Stimulated activated memory B cell treated with anti-CD40 and anti-IgM and Interleukin-4, amounts not matched to agents 10 μg/mL and 1 μg/mL and 100 μg/mL, for 72 hours (primary cell): Measurements from ENCODE around the gene SORCS3.

Experiments
- ATAC-seq: fragments of 150-1000 bp; cut with Tn5 transposase; 2 replicates; pipeline ENCODE4 v1.10.0; 2021
- H3K27ac Mint-ChIP-seq: one replicate; pipeline ENCODE4 v1.8.0; 2022; ENCODE audit warnings: mild to moderate bottlenecking, mixed read lengths
- H3K27me3 Mint-ChIP-seq: one replicate; pipeline ENCODE4 v1.8.0; 2022; ENCODE audit warnings: mixed read lengths
- H3K36me3 Mint-ChIP-seq: one replicate; pipeline ENCODE4 v1.8.0; 2022; ENCODE audit warnings: mixed read lengths
- H3K4me1 Mint-ChIP-seq: one replicate; pipeline ENCODE4 v1.8.0; 2022; ENCODE audit warnings: mixed read lengths
- H3K4me3 Mint-ChIP-seq: one replicate; pipeline ENCODE4 v1.8.0; 2022; ENCODE audit warnings: mild to moderate bottlenecking, moderate library complexity, mixed read lengths
- H3K9me3 Mint-ChIP-seq: one replicate; pipeline ENCODE4 v1.8.0; 2022; ENCODE audit warnings: mixed read lengths

The SORCS3 gene

GRCh38 chr10:104806801-104807200, 165.7 kb downstream of the SORCS3 start:
- H3K9me3 Mint-ChIP-seq = no peaks in the 10 kb centered on the region
- no peaks in the 10 kb centered on the region for H3K36me3 Mint-ChIP-seq
- no peak overlapping the region for H3K4me3 Mint-ChIP-seq
- no peaks in the 10 kb centered on the region for H3K27me3 Mint-ChIP-seq
- no peak for ATAC-seq
- no peak overlapping the region for H3K27ac Mint-ChIP-seq
- no peaks in the 10 kb centered on the region for H3K4me1 Mint-ChIP-seq

- no peaks in the 10 kb centered on the region for H3K9me3 Mint-ChIP-seq
- no peaks in the 10 kb centered on the region for H3K36me3 Mint-ChIP-seq
- no peak overlapping the region for H3K27ac Mint-ChIP-seq
- no peak overlapping the region for H3K4me3 Mint-ChIP-seq
- no peaks in the 10 kb centered on the region for H3K4me1 Mint-ChIP-seq
- no peak for ATAC-seq
- no peaks in the 10 kb centered on the region for H3K27me3 Mint-ChIP-seq
These were observed 166.7 kb downstream of the SORCS3 start for GRCh38 chr10:104807581-104808310.

- Mint-ChIP-seq H3K27ac (no peak overlapping the region), H3K4me3 (no peak overlapping the region), H3K9me3 (no peaks in the 10 kb centered on the region), H3K27me3 (no peaks in the 10 kb centered on the region), H3K4me1 (no peaks in the 10 kb centered on the region), H3K36me3 (no peaks in the 10 kb centered on the region)
- no peak for ATAC-seq
These were observed 168.4 kb downstream of the SORCS3 start for GRCh38 chr10:104809288-104810090.

GRCh38 chr10:104811166-104811565, 170.1 kb downstream of the SORCS3 start:
- Mint-ChIP-seq H3K4me3 (no peak overlapping the region), H3K4me1 (no peaks in the 10 kb centered on the region), H3K27me3 (no peaks in the 10 kb centered on the region), H3K27ac (no peak overlapping the region), H3K36me3 (no peaks in the 10 kb centered on the region), H3K9me3 (no peaks in the 10 kb centered on the region)
- ATAC-seq = no peak

- Mint-ChIP-seq H3K4me3 (no peak overlapping the region), H3K36me3 (no peaks in the 10 kb centered on the region), H3K4me1 (no peaks in the 10 kb centered on the region), H3K9me3 (no peaks in the 10 kb centered on the region), H3K27me3 (no peaks in the 10 kb centered on the region), H3K27ac (no peak overlapping the region)
- no peak for ATAC-seq
These were observed 175.4 kb downstream of the SORCS3 start for GRCh38 chr10:104816501-104816900.

- no peak for ATAC-seq
- H3K9me3 Mint-ChIP-seq = peaks cover 3% of the 10 kb centered on the region
- H3K36me3 Mint-ChIP-seq = no peaks in the 10 kb centered on the region
These were observed 178.6 kb downstream of the SORCS3 start for GRCh38 chr10:104819731-104820130.

GRCh38 chr10:104822088-104822487, 181.0 kb downstream of the SORCS3 start:
- ATAC-seq = no peak
- Mint-ChIP-seq H3K9me3 (peaks cover 3% of the 10 kb centered on the region), H3K36me3 (no peaks in the 10 kb centered on the region), H3K4me3 (no peak overlapping the region), H3K27ac (no peak overlapping the region), H3K27me3 (no peaks in the 10 kb centered on the region), H3K4me1 (no peaks in the 10 kb centered on the region)

More at GRCh38 chr10:104819731-104820130, 178.6 kb downstream of the SORCS3 start:
- Mint-ChIP-seq H3K4me1 (no peaks in the 10 kb centered on the region), H3K4me3 (no peak overlapping the region), H3K27ac (no peak overlapping the region), H3K27me3 (no peaks in the 10 kb centered on the region)

- Mint-ChIP-seq H3K27ac (no peak overlapping the region), H3K27me3 (no peaks in the 10 kb centered on the region), H3K4me1 (no peaks in the 10 kb centered on the region), H3K4me3 (no peak overlapping the region), H3K36me3 (no peaks in the 10 kb centered on the region), H3K9me3 (peaks cover 5% of the 10 kb centered on the region)
- no peak for ATAC-seq
These were observed 183.4 kb downstream of the SORCS3 start for GRCh38 chr10:104824380-104825006.

GRCh38 chr10:104831272-104831671, 190.2 kb downstream of the SORCS3 start:
- Mint-ChIP-seq H3K36me3 (no peaks in the 10 kb centered on the region), H3K27me3 (no peaks in the 10 kb centered on the region)
- ATAC-seq = no peak

GRCh38 chr10:104834580-104834979, 193.5 kb downstream of the SORCS3 start:
- Mint-ChIP-seq H3K36me3 (no peaks in the 10 kb centered on the region), H3K4me3 (no peak overlapping the region), H3K4me1 (no peaks in the 10 kb centered on the region), H3K27me3 (no peaks in the 10 kb centered on the region), H3K9me3 (peaks cover 2% of the 10 kb centered on the region), H3K27ac (no peak overlapping the region)
- ATAC-seq = no peak

More at GRCh38 chr10:104831272-104831671, 190.2 kb downstream of the SORCS3 start:
- H3K27ac Mint-ChIP-seq = no peak overlapping the region
- no peaks in the 10 kb centered on the region for H3K4me1 Mint-ChIP-seq
- H3K9me3 Mint-ChIP-seq = peaks cover 4% of the 10 kb centered on the region
- H3K4me3 Mint-ChIP-seq = no peak overlapping the region

GRCh38 chr10:104835422-104835821, 194.3 kb downstream of the SORCS3 start:
- no peaks in the 10 kb centered on the region for H3K36me3 Mint-ChIP-seq
- no peaks in the 10 kb centered on the region for H3K4me1 Mint-ChIP-seq
- H3K9me3 Mint-ChIP-seq = no peaks in the 10 kb centered on the region
- no peak for ATAC-seq
- no peak overlapping the region for H3K4me3 Mint-ChIP-seq
- H3K27me3 Mint-ChIP-seq = no peaks in the 10 kb centered on the region
- no peak overlapping the region for H3K27ac Mint-ChIP-seq

GRCh38 chr10:104842704-104843103, 201.6 kb downstream of the SORCS3 start:
- H3K27me3 Mint-ChIP-seq = no peaks in the 10 kb centered on the region
- H3K36me3 Mint-ChIP-seq = no peaks in the 10 kb centered on the region
- H3K9me3 Mint-ChIP-seq = no peaks in the 10 kb centered on the region
- H3K27ac Mint-ChIP-seq = no peak overlapping the region
- H3K4me3 Mint-ChIP-seq = no peak overlapping the region
- H3K4me1 Mint-ChIP-seq = no peaks in the 10 kb centered on the region
- no peak for ATAC-seq

- ATAC-seq = no peak
- Mint-ChIP-seq H3K36me3 (no peaks in the 10 kb centered on the region), H3K4me1 (no peaks in the 10 kb centered on the region), H3K27ac (no peak overlapping the region), H3K4me3 (no peak overlapping the region), H3K27me3 (no peaks in the 10 kb centered on the region), H3K9me3 (no peaks in the 10 kb centered on the region)
These were observed 203.0 kb downstream of the SORCS3 start for GRCh38 chr10:104844073-104844472.

- no peak for ATAC-seq
These were observed 208.9 kb downstream of the SORCS3 start for GRCh38 chr10:104850023-104850422.

GRCh38 chr10:104867966-104868598, 227.0 kb downstream of the SORCS3 start:
- Mint-ChIP-seq H3K4me3 (no peak overlapping the region), H3K4me1 (no peaks in the 10 kb centered on the region), H3K27me3 (no peaks in the 10 kb centered on the region), H3K36me3 (no peaks in the 10 kb centered on the region), H3K9me3 (peaks cover 3% of the 10 kb centered on the region), H3K27ac (no peak overlapping the region)
- ATAC-seq = no peak

More at GRCh38 chr10:104850023-104850422, 208.9 kb downstream of the SORCS3 start:
- Mint-ChIP-seq H3K27me3 (no peaks in the 10 kb centered on the region), H3K4me1 (no peaks in the 10 kb centered on the region), H3K27ac (no peak overlapping the region), H3K36me3 (no peaks in the 10 kb centered on the region), H3K9me3 (no peaks in the 10 kb centered on the region), H3K4me3 (no peak overlapping the region)
